GM12864 (cell line): Measurements from ENCODE around the gene CNTLN.

ENCODE experiments used
- DNase-seq: peaks from one replicate; pipeline ENCODE4 v3.0.0-alpha.2; 2011; ENCODE audit warnings: low read depth
- H3K4me3 ChIP-seq: 2 replicates; pipeline ENCODE4 v1.5.1; 2011; ENCODE audit warnings: mild to moderate bottlenecking, low read depth, low read length, control low read depth
- CTCF ChIP-seq: IDR thresholded peaks from 2 replicates; pipeline ENCODE4 v1.5.1; 2011; ENCODE audit warnings: low read depth, mild to moderate bottlenecking, moderate library complexity, low read length, control low read depth, inconsistent platforms; ENCODE audit errors: missing control alignments

CNTLN gene

GRCh38 chr9:17487467-17487866 is 352.6 kb downstream of the CNTLN start:
- no peak for TF ChIP-seq CTCF

GRCh38 chr9:17488662-17489061 is 353.8 kb downstream of the CNTLN start:
- no peak for TF ChIP-seq CTCF
- no peak for DNase-seq

More at GRCh38 chr9:17487467-17487866, 352.6 kb downstream of the CNTLN start:
- no peak for DNase-seq
- no peak overlapping the region for H3K4me3 ChIP-seq

GRCh38 chr9:17490110-17490509 is 355.3 kb downstream of the CNTLN start:
- no peak for TF ChIP-seq CTCF
- H3K4me3 ChIP-seq, result no peak overlapping the region
- DNase-seq, result no peak

More at GRCh38 chr9:17488662-17489061, 353.8 kb downstream of the CNTLN start:
- no peak overlapping the region for H3K4me3 ChIP-seq

- no peak overlapping the region for H3K4me3 ChIP-seq
- no peak for TF ChIP-seq CTCF
Observed at GRCh38 chr9:17491780-17492179, 356.9 kb downstream of the CNTLN start.

GRCh38 chr9:17503196-17503595 is 368.4 kb downstream of the CNTLN start:
- no peak for TF ChIP-seq CTCF
- H3K4me3 ChIP-seq, result no peak overlapping the region
- DNase-seq, result no peak

More at GRCh38 chr9:17491780-17492179, 356.9 kb downstream of the CNTLN start:
- no peak for DNase-seq

- no peak for TF ChIP-seq CTCF
- no peak overlapping the region for H3K4me3 ChIP-seq
- DNase-seq, result no peak
Observed at GRCh38 chr9:17509151-17509550, 374.3 kb downstream of the CNTLN start.

- TF ChIP-seq CTCF, result no peak
- no peak overlapping the region for H3K4me3 ChIP-seq
- no peak for DNase-seq
Observed at GRCh38 chr9:17509701-17510100, 374.9 kb downstream of the CNTLN start.
